Hematopoietic multipotent progenitor cell (in vitro differentiated cells): ENCODE results near the gene AFG3L2. TPM values are rescaled to one million over a fixed set of nuclear protein-coding genes. Genes with fewer than 3 reads are reported as not detected.

Experiments used
- DNase-seq, 3 donors: peaks; one replicate each; pipeline ENCODE4 v3.0.0-alpha.2; 2011 to 2015; ENCODE audit warnings: low read depth in 2 of 3, low spot score in 2 of 3
- total RNA-seq: library from RNA; depleted of rRNA; stranded (reverse); fragments of >200 nt; gene quantifications from one replicate; pipeline ENCODE4 v1.2.3, GENCODE V29; 2012

Gene AFG3L2
- total RNA-seq, 1 donor: 19.1 TPM

DNA sequence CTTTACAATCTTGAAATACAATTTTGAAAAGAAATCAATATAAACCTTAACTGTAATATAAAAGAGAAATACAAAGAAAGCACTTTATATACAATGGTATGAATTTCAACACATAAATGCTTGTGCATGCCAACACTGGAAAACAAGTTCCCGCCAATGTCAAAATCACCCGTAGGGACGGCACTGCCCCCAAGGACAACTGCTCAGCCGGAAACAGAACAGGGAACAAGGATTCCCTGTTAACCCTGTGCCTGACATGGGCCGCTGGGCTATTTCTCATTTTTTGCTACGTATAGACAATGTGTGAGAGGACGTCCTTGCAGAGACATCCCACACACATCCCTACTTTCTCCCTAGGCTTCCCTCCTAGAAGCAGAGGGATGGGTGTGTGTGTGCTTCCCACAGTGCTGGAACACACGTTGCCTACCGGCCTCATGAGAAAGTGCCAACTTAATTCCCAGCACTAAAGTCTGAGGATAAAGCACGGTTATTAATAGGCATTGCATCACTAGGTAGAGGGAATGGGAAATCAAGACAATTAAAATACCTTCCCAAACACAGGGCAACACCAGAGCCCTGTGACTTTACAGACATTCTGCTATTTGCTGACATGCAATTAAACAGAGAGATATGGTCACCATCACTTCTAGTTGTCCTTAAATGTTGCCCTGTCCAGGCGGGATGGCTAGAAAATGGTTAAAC lies 14.4 kb downstream of the AFG3L2 start:
- DNase-seq: no peak

DNA sequence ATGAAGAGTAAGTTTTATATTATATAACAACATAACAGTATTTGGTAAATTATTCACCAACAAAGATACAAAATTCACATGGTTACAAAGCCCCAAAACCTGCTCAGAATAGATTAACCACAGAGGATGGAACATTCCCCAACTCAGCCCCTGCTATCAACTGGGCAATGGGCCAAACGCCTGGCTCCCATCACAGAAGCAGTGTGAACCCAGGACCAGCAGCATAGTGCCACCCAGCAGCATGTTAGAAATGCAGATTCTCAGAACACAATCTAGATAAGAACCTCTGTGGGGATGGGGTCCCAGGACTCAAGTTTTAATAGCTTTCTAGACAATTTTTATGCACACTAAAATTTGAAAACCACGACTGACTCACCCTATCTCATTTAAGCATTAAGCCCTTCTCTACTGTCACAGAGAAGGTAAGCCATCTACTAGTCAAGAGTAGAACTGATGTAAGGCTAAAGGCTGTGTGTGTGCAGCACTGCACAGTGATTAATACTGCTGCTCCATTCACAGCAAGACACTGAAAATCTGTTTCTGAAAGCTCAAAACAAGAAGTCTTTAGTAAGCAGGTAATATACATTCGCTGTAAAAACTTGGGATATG lies 15.2 kb downstream of the AFG3L2 start:
- DNase-seq: no peak

DNA sequence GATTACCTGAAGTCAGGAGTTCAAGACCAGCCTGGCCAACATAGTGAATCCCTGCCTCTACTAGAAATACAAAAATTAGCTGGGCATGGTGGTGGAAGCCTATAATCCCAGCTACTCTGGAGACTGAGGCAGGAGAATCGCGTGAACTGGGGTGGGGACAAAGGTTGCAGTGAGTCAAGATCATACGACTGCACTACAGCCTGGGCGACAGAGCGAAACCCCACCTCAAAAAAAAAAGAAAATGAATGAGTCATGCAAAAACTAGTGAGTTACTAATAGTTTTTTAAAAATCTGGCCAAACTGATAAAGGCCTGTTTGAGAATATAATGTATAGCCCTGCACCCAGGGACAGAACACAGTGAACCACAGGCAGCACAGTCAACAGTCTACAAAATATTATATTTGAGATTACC lies 17.5 kb downstream of the AFG3L2 start:
- DNase-seq: no peak

DNA sequence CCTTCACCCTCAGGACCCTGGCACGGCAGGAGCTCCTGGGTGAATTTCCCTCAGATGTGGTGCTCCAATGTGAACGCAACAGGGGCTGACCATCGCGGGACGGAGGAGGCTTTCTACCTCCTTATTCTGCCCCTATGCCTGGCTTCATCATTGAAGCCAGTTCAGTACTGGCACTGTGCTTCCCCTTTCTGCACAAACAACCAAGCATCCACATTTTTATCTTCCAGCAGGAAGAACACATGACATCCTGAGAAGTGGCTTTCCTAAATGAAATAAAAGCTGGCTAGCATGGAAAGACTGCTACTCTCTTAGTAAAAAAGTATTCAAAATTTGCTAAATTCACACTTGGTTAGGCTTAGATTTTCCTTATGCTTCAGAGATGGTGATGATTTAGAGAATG lies 24.8 kb downstream of the AFG3L2 start:
- no peak for DNase-seq

DNA sequence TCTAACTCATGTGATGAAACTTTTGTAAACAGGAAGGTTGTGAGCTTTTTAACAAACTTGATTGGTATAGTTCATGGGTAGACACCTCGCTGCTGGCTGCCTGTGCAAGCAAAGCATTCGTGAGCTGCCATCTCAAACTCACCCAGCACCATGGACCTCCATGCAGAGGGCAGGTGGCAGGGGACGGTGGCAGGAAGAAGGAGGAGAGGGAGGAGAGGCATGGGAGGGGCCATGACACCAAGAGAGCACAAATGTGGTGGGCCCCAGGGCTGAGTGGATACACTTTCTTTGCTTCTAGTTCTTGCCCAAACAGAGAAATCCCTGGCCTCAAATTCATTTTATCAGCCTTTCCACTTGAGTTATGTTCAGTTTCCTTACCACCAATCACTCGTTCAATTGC lies 29.1 kb downstream of the AFG3L2 start:
- DNase-seq: no peak

DNA sequence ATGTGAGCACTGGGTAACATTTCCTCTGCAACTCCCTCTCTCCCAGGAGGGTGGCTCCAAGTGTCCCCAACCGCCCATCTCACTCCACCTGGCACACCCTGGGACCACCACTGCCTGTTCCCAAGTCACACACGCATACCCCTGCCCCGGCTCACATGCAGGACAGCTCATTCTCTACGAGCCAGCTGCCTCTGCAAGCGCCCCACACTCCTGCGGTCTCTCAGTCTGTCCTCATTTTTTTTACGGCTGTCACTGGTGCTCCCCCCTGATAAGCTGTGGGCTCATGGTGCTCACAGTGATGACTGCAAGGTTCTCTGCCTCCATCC lies 30.8 kb downstream of the AFG3L2 start:
- DNase-seq: no peak

DNA sequence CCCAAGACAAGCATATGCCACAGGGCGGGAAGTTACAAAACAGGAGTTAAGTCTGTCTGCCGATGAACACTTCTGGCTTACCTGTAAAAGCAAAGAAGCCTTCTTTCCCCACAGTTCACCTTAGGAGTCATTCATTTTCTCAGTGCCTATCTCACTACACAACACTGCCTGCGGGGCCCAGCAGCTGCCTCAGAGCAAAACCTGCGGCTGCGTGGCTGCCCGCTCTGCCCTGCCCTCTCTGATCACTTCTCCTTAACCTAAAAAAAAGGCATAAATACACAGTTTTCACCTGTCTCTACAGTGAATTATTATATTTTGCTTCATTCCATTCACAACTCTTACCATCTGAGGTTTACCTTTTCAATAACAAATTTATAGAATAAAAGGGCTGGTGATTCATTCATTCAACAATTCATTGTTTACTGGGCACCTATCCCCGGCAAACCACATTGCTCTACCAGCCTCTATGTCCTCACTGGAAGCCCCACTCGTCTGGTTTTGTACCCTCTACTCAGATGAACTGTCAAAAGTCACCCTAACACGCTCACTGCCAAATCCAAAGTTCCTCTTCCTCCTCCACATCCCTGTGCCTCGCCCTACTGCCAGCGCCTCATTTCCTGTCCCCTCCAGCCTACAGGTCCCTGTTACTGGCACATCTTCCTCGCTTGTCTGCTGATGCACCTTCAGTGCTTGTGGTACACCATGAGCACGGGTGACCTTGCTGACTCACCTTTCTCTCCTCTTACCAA lies 31.4 kb downstream of the AFG3L2 start:
- DNase-seq: no peak

DNA sequence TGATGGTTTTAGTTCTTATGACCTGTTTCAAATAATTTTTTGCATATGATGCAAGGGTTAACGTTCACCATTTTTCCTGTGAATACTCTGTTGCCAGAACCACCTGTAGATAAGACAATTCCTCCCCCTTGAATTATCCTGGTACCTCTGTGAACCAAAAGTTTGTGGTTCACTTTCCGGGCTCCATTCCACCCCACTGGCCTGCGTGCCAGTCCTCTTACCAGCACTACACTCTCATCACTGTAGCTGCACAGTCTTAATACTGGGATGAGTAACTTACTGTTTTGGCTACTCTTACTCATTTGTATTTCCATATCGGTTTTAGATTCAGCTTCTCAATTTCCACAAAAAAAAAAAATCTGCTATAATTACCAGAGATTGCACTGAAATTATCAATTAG lies 34.4 kb downstream of the AFG3L2 start:
- no peak for DNase-seq

DNA sequence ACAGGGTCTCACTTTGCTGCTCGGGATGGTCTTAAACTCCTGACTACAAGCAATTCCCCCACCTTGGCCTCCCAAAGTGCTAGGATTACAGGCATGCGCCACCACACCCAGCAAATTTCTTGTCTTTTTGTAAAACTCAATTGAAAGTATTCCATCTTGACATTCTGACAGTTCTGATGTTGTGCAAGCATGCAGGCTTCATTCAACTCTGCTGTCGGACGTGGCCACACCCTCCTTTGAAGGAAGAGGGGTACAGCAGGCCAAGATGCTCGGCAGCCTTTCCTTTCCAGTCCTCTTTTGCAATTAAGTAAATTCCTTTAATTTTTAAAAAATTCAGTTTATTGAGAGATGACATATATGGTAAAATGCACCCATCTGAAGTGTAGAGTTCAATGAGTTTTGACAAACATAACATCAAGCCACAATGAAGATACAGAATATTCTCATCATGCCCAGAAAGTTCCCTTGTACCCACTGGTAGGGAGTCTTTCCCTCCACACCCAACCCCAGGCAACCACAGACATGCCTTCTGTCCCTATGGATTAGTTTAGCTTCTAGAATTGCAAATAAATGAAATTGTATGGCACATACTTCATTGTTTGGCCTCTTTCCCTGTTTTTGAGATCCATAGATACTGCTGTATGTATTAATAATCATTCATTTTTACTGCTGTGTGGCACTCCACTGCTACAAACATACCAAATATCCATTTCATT lies 35.9 kb downstream of the AFG3L2 start:
- DNase-seq: no peak

DNA sequence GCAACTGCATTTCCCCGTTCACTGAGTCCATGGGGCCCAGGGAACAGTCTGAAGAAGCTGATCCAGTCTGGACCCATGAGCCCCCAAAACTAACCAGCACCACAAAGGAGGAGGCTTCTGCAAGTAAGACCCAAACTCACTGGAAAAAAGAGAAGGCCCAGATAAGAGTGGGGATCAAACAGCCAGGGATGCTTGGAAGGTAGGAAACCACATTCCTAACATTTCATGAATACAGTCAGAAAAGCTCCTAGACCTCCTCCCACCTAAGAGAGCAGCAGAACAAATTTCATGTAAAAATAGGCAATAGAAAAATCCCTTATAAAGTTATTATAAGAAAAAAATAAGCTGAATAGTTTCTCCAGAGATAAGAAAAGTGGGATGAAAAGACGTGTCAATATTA lies 38.6 kb downstream of the AFG3L2 start:
- DNase-seq: no peak

DNA sequence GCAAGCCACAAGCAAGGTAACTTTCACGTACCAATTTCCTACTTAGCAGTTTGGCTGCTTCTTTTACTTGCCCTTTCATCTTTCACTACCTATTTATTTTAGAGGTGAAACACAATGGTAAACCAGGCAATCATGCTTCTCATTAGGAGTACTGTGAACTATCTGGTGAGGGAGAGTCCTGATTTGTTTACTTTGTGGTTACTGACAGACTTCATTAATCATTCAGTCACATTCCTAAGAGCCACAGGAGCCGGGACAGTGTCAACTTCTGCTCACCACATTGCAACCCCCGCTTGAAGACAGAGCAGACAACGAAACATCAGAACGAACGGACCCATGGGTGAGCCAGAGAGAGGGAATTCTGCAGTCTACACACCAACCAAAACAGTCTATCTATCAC lies 40.1 kb downstream of the AFG3L2 start:
- no peak for DNase-seq

DNA sequence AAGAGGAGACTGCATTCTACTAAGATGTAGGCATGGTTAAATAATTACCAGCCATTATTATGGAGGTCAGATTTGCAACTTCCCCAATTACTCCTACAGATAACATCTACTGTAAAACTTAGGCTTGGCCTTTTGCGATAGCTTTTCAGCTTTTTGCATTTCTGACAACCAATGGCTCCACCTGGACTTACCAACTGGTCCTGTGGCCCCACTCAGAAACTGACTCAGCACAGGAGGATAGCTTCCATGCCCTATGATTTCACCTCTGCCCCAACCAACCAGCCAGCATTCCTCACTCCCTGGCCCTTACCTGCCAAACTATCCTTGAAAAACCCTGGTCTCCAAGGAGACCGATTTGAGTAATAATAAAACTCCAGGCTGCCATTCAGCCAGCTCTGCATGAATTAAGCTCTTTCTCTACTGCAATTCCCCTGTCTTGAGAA lies 40.8 kb downstream of the AFG3L2 start:
- no peak for DNase-seq

DNA sequence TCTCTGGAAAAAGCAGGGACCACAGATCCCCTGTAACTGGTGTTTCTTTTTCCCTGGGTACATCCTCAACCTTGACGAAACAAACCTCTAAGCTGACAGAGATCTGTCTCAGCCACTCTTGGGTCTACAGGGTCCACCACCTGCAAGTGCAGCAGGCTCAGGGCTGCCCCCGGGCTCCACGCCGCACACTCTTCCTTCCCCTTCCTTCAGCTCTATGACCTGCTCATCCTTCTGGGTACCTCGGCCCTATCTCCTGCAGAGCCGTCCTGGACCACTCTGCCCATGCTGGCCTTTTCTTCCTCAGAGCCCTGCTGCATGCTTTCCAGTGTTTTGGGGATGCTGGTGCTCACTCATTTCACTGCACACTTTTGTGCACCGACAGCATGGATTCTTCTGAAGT lies 41.5 kb downstream of the AFG3L2 start:
- no peak for DNase-seq

DNA sequence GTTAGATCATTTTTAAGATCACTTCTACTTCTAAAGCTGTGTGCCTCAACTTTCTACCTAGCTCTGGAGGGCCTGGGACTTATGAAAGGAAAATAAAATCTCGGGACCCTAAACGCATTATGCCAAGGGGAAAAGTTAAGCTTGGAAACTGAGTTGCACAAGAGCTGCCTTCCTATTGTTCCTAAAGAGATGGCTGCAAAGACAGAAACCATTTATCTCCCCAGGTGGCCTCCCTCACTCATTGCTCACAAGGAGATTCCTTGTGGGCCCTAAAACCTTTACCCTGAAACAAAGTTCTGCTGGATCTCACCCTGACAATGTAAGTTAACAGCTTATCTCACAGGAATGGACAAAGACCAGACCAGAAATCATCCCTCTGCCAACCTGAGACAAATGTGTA lies 42.2 kb downstream of the AFG3L2 start:
- no peak for DNase-seq

DNA sequence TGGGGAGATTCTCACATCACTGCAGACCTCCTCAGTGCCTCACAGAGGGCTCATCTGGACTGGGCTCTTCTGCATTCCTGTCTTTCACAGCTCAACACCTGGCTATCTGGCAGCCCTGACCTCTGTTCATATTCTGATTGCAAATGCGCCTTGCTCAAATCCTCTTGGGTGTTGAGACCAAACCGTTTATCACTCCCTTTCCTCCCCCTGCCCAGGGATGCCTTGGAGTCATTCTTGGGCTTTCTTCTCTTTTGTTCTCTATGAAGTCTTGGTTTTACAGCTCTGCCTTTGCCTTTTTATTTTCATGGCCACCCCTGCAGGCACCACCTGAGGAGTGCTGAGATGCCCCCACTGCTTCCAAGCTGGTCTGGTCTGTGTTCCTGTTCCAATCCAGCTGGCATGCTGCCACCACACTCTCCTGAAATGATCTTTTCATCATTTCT lies 42.6 kb downstream of the AFG3L2 start:
- no peak for DNase-seq

DNA sequence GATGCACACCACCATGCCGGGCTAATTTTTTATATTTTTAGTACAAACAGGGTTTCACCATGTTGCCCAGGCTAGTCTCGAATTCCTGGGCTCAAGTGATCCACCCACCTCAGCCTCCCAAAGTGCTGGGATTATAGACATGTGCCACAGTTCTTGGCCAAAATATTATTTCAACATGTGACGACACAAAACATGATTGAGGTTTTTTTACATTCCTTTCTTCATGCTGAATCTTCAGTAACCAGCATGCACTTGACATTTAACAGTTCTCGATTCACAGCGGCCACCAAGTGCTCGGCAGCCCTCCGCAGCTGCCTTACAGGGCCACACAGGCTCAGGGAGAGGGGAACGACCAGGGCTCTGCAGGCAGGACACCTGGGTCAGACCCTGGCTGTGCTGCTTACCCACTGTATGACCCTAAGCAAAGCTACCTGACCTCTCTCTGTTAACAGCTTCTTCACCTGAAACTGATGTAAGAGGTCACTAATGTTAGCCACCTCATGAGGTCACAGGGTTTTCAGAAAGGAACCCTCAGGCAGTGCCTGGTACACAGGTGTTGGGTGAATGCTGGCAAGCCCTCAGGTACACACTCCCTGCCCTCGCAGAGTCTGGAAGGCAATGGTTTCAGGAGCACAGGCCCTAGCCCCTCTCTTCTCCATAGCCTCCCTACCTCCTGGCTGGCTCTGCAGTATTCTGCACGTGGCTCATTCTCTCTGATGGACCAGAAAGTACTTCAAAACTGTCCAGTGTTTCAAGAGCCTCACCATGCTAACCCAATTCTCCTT lies 43.3 kb downstream of the AFG3L2 start:
- no peak for DNase-seq

DNA sequence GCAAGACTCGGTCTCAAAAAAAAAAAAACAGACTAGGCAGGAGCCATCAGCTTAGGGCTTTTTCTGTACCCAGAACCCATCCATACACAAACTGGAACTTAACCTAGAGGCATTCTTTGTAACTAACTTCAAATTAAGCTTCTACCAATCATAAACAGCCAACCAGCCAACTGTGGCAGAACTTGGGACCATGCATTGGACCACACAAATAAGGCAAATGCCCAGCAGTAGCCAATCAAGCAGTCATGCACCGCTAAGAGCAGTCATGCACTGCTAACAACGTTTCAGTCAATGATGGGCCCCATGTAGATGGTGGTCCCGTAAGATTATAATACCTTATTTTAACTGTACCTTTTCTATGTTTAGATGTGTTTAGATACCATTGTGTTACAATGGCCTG lies 46.3 kb downstream of the AFG3L2 start:
- DNase-seq: no peak

DNA sequence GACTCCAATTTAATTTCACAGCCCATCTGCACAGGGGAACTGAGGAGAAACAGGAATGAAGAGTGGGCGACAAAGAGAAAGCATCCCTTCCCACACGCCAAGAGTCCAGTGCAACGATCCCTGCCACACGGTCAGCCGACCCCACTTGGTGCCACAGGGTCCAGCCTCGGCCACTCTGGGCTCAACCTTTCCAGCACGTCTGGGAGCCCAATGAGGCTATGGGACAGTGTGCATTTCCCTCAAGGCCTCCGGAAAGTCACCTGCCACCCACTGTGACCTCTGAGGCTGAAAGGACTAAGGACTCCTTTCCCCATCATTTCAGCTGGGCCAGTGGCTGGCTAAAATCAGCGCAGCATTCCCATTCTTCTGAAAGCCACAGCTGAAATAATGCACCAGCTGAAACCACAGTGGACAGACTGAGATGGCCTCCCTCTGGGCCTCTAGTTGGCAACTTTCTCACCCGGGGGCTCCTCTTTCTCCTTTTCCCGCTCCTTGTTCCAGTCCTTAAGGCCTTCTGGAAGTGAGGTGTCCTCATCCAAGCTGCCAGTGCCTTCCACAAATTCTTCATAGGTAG lies 47.8 kb downstream of the AFG3L2 start:
- no peak for DNase-seq

DNA sequence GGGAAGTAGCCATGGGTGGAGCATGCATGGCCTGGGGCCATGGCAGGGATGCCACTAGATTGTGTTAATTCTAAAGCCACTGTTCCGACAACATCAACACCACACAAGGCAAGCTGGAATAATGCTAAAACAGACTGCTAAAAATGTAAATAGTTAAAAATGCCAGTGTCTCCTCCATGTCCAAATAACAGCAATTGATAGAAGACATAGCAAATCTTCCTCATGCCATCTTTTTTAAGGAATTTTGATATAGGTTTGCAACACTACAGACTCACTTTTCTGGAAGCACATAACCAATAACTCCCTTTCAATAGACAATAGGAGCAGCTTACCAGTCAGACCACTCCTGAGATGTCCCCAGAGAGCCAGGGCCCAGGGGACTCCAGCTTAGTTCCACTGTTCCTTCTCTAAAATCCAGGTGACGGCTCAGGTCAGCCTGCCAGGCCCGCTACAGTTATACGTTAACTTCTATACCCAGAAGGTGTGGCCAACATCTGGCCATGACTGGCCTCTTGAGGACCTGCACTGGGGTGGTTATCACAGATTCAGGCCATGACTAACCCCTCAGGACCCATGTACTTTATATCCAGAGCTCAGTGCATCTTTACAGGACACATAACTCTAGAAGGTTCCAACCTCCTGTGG lies 48.7 kb downstream of the AFG3L2 start:
- no peak for DNase-seq
